Right lobe of liver (tissue), 6 donors: Measurements from ENCODE around the gene SCUBE3. TPM values are rescaled to one million over a fixed set of nuclear protein-coding genes. Genes with fewer than 3 reads are reported as not detected.

Experiments
- ATAC-seq, 4 donors: fragments of 200-7000 bp; cut with Tn5 transposase; one replicate each; pipeline ENCODE4 v1.9.1; 2020; ENCODE audit warnings: mild to moderate bottlenecking in 4 of 4, moderate library complexity in 4 of 4
- DNase-seq, 3 donors: peaks; one replicate each; pipeline ENCODE4 v3.0.0-alpha.2; 2020
- H3K27ac ChIP-seq, 3 donors: fragments of 200-600 bp; one replicate each; pipeline ENCODE4 v1.8.0; 2022
- H3K27me3 ChIP-seq, 2 donors: fragments of 200-600 bp; one replicate each; pipeline ENCODE4 v1.8.0; 2022
- H3K36me3 ChIP-seq, 4 donors: fragments of 200-600 bp; sonication (generic) in 1 of 4; one replicate each; pipeline versions ENCODE4 v1.5.1 to v1.8.0; 2017 to 2022; ENCODE audit warnings: control low read depth in 1 of 4
- H3K4me1 ChIP-seq, 4 donors: fragments of 200-600 bp; sonication (generic) in 1 of 4; one replicate each; pipeline versions ENCODE4 v1.5.1 to v1.8.0; 2017 to 2022; ENCODE audit warnings: control low read depth in 1 of 4
- H3K4me3 ChIP-seq, 3 donors: fragments of 200-600 bp; one replicate each; pipeline ENCODE4 v1.8.0; 2022
- H3K9me3 ChIP-seq, 4 donors: fragments of 200-600 bp; sonication (generic) in 1 of 4; one replicate each; pipeline versions ENCODE4 v1.5.1 to v1.8.0; 2017 to 2022; ENCODE audit warnings: control low read depth in 1 of 4
- CTCF ChIP-seq, 4 donors: fragments of 200-600 bp in 3 of 4; fragments of 450-650 bp in 1 of 4; IDR thresholded peaks; one replicate each; pipeline versions ENCODE4 v1.5.1 to v1.8.0; 2016 to 2022; ENCODE audit warnings: antibody characterized with exemption in 4 of 4, mild to moderate bottlenecking in 2 of 4
- POLR2A ChIP-seq: fragments of 450-650 bp; IDR thresholded peaks from one replicate; pipeline ENCODE4 v1.6.1; 2017; ENCODE audit warnings: antibody characterized with exemption, mild to moderate bottlenecking
- WGBS: methylation state at CpG from one replicate; pipeline ENCODE4 v1.1.6; 2018; ENCODE audit warnings: low coverage, low lambda C conversion rate; ENCODE audit not compliant: insufficient coverage; ENCODE audit errors: missing lambda C conversion rate; 5-methylcytosine and 5-hydroxymethylcytosine counted together
- intact Hi-C, 2 donors: fragments of 100-400 bp; cut with DNase I; formaldehyde crosslinking; loops; one replicate each; pipeline versions ENCODE4 v1.11.2 to v1.14.1; 2022
- total RNA-seq, 6 experiments: library from RNA; depleted of rRNA in 2 of 6; stranded (reverse); fragments of >200 nt in 2 of 6; fragmentation: NEBNext Ultra II Directional in 3 of 6; extraction: Animal tissue kit (Norgen Biotek cat#: 25700) in 3 of 6; gene quantifications; one replicate each; pipeline versions ENCODE4 v1.1.0 to v1.2.4, GENCODE V29; 2016 to 2023
- donor health status: DM: no; HTN: yes; CAD: no.
- donor health status: DM: no; HTN: no; CAD: no.
- donor health status: DM: no; HTN: no; CAD: no.
- donor health status: DM: no; HTN: yes; CAD: no.
- donor health status: DM: no; HTN: yes; CAD: no.

The SCUBE3 gene
- total RNA-seq, 6 experiments from 2014 or later: 0.05 to 0.11 (median 0.07) TPM; not detected in 2

DNA sequence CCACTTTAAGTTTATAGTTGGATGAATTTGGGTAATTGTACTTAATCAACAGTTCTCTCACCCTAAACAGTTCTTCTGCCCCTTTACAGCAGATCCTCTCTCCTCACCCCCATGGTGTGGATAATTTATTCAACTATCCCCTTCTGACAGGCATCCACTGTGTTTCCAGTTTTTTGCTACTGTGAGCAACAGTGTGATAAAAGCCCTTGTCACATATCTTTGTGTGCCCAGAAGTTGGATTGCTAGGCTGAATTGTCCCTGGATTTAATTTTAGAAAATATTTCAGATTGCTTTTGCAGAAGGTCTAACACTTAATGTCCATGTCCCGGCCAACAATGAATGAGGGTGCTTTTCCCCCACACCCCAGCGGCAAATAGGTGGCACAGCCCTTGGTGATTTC lies 30.5 kb upstream of the SCUBE3 start:
- Histone ChIP-seq H3K4me1 (peaks cover 0 to 19% (median 3%) of the 10 kb centered on the region in 4 donors), H3K4me3 (no peak overlapping the region), H3K27me3 (no peaks in the 10 kb centered on the region), H3K9me3 (no peaks in the 10 kb centered on the region), H3K36me3 (no peaks in the 10 kb centered on the region), H3K27ac (no peak overlapping the region)
- ATAC-seq: no peak
- intact Hi-C loops: no loop called here
- DNase-seq: no peak
- no peak for TF ChIP-seq CTCF (IDR thresholded peaks at IDR 0.05)
- no peak for TF ChIP-seq POLR2A
- 100% methylated on average over 1 of the region's 2 CpGs for WGBS

GRCh38 chr6:35183935-35184334 lies 29.8 kb upstream of the SCUBE3 start:
- TF ChIP-seq CTCF (IDR thresholded peaks at IDR 0.05) (no peak), POLR2A (no peak)
- intact Hi-C loops: no loop called here
- DNase-seq (no peak), ATAC-seq (no peak)
- H3K9me3 ChIP-seq: no peaks in the 10 kb centered on the region
- H3K27me3 ChIP-seq: no peaks in the 10 kb centered on the region
- 93% methylated on average over 2 of the region's 2 CpGs for whole genome bisulfite sequencing
- peaks cover 0 to 19% (median 3%) of the 10 kb centered on the region in 4 donors for H3K4me1 ChIP-seq
- no peak overlapping the region for H3K4me3 ChIP-seq
- no peaks in the 10 kb centered on the region for H3K36me3 ChIP-seq
- no peak overlapping the region for H3K27ac ChIP-seq

DNA sequence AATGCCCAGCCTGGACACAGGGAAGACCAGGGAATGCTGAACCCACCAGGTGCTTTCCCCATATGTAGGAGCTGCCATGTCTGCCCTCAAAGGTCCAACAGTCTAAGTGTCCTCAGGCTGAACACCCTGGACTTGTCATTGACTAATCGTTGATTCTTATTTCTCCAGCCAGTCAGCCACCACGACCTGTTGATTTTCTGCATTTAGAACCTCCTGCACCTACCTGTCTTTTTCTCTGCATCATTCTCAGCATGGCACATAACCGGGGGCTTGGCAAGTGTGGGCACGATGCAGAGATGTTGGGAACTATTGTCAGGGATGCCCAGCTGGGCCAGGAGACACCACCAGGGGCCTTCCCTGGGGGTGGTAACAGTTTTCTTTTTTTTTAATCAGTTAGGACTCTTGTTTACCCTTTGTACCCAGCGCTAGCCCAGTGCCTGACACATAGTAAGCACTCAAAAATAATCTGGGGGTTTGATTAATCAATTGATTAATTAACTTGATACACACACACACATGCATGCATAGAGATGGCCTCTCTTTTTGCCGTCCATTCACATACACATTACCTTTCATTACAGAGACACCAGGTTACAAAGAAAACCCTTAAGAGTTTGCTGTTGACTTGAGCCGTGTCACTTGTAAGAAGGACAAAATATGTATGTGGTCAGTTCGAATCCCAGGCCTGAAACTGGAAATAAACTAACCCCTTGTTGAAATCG lies 29.0 kb upstream of the SCUBE3 start:
- TF ChIP-seq POLR2A: no peak
- TF ChIP-seq CTCF (IDR thresholded peaks at IDR 0.05): no peak
- DNase-seq (no peak), ATAC-seq (peak in 2 of 4 donors; percentile 9 to 29)
- Histone ChIP-seq H3K36me3 (no peaks in the 10 kb centered on the region), H3K27me3 (no peaks in the 10 kb centered on the region), H3K4me3 (peak overlapping the region in 2 of 3 donors; percentile 21), H3K9me3 (no peaks in the 10 kb centered on the region), H3K4me1 (peaks cover 0 to 19% (median 3%) of the 10 kb centered on the region in 4 donors), H3K27ac (peak overlapping the region in 2 of 3 donors; percentile 26 to 54)
- 41% methylated on average over 8 of the region's 9 CpGs for WGBS
- intact Hi-C loops: no loop called here

- ATAC-seq: peak; percentile 89 to 96 (median 94)
Observed at GRCh38 chr6:35185302-35185681, 28.5 kb upstream of the SCUBE3 start.

More at GRCh38 chr6:35185302-35185681, 28.5 kb upstream of the SCUBE3 start:
- Histone ChIP-seq H3K27ac (peak overlapping the region; percentile 26 to 54 (median 37)), H3K4me1 (peaks cover 0 to 19% (median 3%) of the 10 kb centered on the region in 4 donors), H3K36me3 (no peaks in the 10 kb centered on the region), H3K9me3 (no peaks in the 10 kb centered on the region), H3K27me3 (no peaks in the 10 kb centered on the region), H3K4me3 (peak overlapping the region in 2 of 3 donors; percentile 21)
- intact Hi-C loops: no loop called here
- WGBS: 0% methylated on average over 3 of the region's 6 CpGs
- no peak for TF ChIP-seq CTCF (IDR thresholded peaks at IDR 0.05)
- TF ChIP-seq POLR2A: peak; percentile 21
- peak in 1 of 3 donors; percentile 39 for DNase-seq
